ENCODE results near the gene APEH.

APEH gene

GRCh38 chr3:49727924-49728361 is 53.8 kb downstream of the APEH start:
- no peak for DNase-seq (ENCODE audit: low spot score)

- no peak for DNase-seq (ENCODE audit: low spot score)
Observed at GRCh38 chr3:49729966-49730609, 55.9 kb downstream of the APEH start.

- no peak for DNase-seq (ENCODE audit: low spot score)
Observed at GRCh38 chr3:49732597-49732996, 58.4 kb downstream of the APEH start.

GRCh38 chr3:49733551-49733950 is 59.4 kb downstream of the APEH start:
- no peak for DNase-seq (ENCODE audit: low spot score)
